ENCODE results near the gene RBPJL.

Gene RBPJL

DNA sequence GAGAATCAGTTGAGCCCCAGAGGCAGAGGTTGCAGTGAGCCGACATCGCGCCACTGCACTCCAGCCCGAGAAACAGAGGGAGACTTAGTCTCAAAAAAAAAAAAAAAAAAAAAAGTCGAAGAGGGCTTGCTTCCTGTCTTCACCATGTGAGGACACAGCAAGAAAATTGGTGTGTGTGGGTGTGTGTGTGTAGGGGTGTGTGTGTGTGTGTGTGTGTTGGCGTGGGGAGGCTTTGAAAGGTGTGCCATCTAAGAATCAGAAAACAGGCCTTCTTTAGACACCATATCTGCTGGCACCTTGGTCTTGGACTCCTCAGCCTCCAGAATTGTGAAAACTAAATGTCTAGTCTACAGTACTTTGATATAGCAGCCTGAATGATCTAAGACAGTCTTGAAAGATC, 6.9 kb upstream of the RBPJL start:
- no peaks in the 10 kb centered on the region for H3K9me3 ChIP-seq (ENCODE audit: control insufficient read depth, insufficient read depth, low read length)
- TF ChIP-seq, protein P1, sequence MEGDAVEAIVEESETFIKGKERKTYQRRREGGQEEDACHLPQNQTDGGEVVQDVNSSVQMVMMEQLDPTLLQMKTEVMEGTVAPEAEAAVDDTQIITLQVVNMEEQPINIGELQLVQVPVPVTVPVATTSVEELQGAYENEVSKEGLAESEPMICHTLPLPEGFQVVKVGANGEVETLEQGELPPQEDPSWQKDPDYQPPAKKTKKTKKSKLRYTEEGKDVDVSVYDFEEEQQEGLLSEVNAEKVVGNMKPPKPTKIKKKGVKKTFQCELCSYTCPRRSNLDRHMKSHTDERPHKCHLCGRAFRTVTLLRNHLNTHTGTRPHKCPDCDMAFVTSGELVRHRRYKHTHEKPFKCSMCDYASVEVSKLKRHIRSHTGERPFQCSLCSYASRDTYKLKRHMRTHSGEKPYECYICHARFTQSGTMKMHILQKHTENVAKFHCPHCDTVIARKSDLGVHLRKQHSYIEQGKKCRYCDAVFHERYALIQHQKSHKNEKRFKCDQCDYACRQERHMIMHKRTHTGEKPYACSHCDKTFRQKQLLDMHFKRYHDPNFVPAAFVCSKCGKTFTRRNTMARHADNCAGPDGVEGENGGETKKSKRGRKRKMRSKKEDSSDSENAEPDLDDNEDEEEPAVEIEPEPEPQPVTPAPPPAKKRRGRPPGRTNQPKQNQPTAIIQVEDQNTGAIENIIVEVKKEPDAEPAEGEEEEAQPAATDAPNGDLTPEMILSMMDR (IDR thresholded peaks at IDR 0.05; ENCODE audit: low read depth, low read length, poor library complexity, severe bottlenecking): no peak
- TF ChIP-seq EZH2phosphoT487 (IDR thresholded peaks at IDR 0.05; ENCODE audit: borderline replicate concordance, low read length): no peak
- no peaks in the 10 kb centered on the region for H4K20me1 ChIP-seq (ENCODE audit: control insufficient read depth, insufficient read depth, low read depth, low read length)
- H3F3A ChIP-seq (ENCODE audit: control insufficient read depth, insufficient read depth): no peaks in the 10 kb centered on the region
- H3K4me2 ChIP-seq (ENCODE audit: low read length): no peak overlapping the region
- no peak overlapping the region for H3K27ac ChIP-seq (ENCODE audit: low read depth, low read length)
- no peaks in the 10 kb centered on the region for H3K79me2 ChIP-seq (ENCODE audit: control insufficient read depth, low read length)
- no peaks in the 10 kb centered on the region for H3K9me2 ChIP-seq (replicated peaks; ENCODE audit: control insufficient read depth, low read length)
- H3K27me3 ChIP-seq (ENCODE audit: control insufficient read depth, low read length): no peaks in the 10 kb centered on the region
- no peak overlapping the region for H3K4me3 ChIP-seq (ENCODE audit: low read length)
- H3K36me3 ChIP-seq (ENCODE audit: control insufficient read depth, low read length): no peaks in the 10 kb centered on the region
- H3K4me1 ChIP-seq (ENCODE audit: control insufficient read depth, low read length): no peaks in the 10 kb centered on the region

DNA sequence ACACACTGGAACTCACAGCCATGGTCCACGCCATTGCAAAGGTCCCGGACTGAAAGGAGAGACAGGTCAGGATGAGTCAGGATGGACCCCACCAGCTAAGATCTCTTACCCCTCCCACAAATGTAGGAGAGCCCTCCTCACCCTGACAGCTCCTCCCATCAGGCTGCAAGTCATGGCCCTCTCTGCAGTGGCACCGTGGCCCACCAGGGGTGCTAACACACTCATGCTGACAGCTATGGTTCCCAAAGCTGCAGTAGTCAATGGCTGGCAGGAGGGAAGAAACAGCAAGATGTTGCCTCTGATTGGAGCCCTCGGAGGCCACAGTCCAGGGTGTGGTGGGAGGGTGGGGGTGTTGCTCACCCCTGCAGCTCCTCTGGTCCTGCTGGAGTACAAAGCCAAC, 5.7 kb upstream of the RBPJL start:
- Histone ChIP-seq H3K4me3 (ENCODE audit: low read length) (no peak overlapping the region), H3K9me3 (ENCODE audit: control insufficient read depth, insufficient read depth, low read length) (no peaks in the 10 kb centered on the region), H3F3A (ENCODE audit: control insufficient read depth, insufficient read depth) (no peaks in the 10 kb centered on the region), H3K4me2 (ENCODE audit: low read length) (no peak overlapping the region), H3K36me3 (ENCODE audit: control insufficient read depth, low read length) (no peaks in the 10 kb centered on the region), H3K27me3 (ENCODE audit: control insufficient read depth, low read length) (no peaks in the 10 kb centered on the region), H3K9me2 (replicated peaks; ENCODE audit: control insufficient read depth, low read length) (no peaks in the 10 kb centered on the region), H3K4me1 (ENCODE audit: control insufficient read depth, low read length) (no peaks in the 10 kb centered on the region), H4K20me1 (ENCODE audit: control insufficient read depth, insufficient read depth, low read depth, low read length) (no peaks in the 10 kb centered on the region), H3K79me2 (ENCODE audit: control insufficient read depth, low read length) (no peaks in the 10 kb centered on the region), H3K27ac (ENCODE audit: low read depth, low read length) (no peak overlapping the region)
- no peak for TF ChIP-seq EZH2phosphoT487 (IDR thresholded peaks at IDR 0.05; ENCODE audit: borderline replicate concordance, low read length)
- TF ChIP-seq, protein P1 (IDR thresholded peaks at IDR 0.05; ENCODE audit: low read depth, low read length, poor library complexity, severe bottlenecking): peak; percentile 63

DNA sequence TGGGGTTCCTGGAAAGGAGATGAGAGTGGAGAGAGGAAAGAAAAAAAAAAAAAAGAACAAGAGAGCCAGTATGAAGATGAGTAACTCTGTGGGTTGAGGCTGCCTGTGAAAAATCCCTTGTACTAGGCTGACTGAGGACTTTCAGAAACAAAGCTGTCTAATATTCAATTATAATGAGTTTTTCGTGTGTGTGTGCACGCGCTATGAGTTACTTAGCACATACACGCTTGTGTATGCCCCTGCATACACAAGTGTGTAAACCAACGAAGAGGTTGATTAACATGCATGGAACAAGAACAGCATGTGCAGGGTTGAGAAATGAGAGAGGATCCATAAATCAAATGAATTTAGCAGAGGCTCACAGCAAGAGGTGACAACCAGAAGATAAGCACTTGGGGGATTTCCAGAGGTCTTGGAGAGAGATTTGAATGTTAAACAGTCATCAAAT, 4.8 kb upstream of the RBPJL start:
- H3K9me3 ChIP-seq (ENCODE audit: control insufficient read depth, insufficient read depth, low read length): no peaks in the 10 kb centered on the region
- H3K36me3 ChIP-seq (ENCODE audit: control insufficient read depth, low read length): no peaks in the 10 kb centered on the region
- H3K27ac ChIP-seq (ENCODE audit: low read depth, low read length): no peak overlapping the region
- H3K9me2 ChIP-seq (replicated peaks; ENCODE audit: control insufficient read depth, low read length): no peaks in the 10 kb centered on the region
- no peaks in the 10 kb centered on the region for H4K20me1 ChIP-seq (ENCODE audit: control insufficient read depth, insufficient read depth, low read depth, low read length)
- H3K79me2 ChIP-seq (ENCODE audit: control insufficient read depth, low read length): no peaks in the 10 kb centered on the region
- no peaks in the 10 kb centered on the region for H3K27me3 ChIP-seq (ENCODE audit: control insufficient read depth, low read length)
- H3K4me3 ChIP-seq (ENCODE audit: low read length): no peak overlapping the region
- H3K4me1 ChIP-seq (ENCODE audit: control insufficient read depth, low read length): no peaks in the 10 kb centered on the region
- no peaks in the 10 kb centered on the region for H3F3A ChIP-seq (ENCODE audit: control insufficient read depth, insufficient read depth)
- H3K4me2 ChIP-seq (ENCODE audit: low read length): no peak overlapping the region
- TF ChIP-seq, protein P1 (IDR thresholded peaks at IDR 0.05; ENCODE audit: low read depth, low read length, poor library complexity, severe bottlenecking): no peak
- no peak for TF ChIP-seq EZH2phosphoT487 (IDR thresholded peaks at IDR 0.05; ENCODE audit: borderline replicate concordance, low read length)

Data from DOHH2 (cell line).